Trophoblast cell (in vitro differentiated cells and primary cell): ENCODE data around the gene LMBRD1.

Source experiments
- DNase-seq, 2 donors: peaks; one replicate each; pipeline ENCODE4 v3.0.0-alpha.2; 2016
- H2AFZ ChIP-seq: 2 replicates; pipeline ENCODE4 v1.6.1; 2013; ENCODE audit warnings: low read length, moderate library complexity, mild to moderate bottlenecking; ENCODE audit not compliant: insufficient read depth, poor library complexity
- H2AK5ac ChIP-seq: 2 replicates; pipeline ENCODE4 v1.6.1; 2013; ENCODE audit warnings: mild to moderate bottlenecking, low read length
- H2BK120ac ChIP-seq: 2 replicates; pipeline ENCODE4 v1.6.1; 2013; ENCODE audit warnings: low read length, mild to moderate bottlenecking, moderate library complexity; ENCODE audit not compliant: insufficient read depth, poor library complexity
- H2BK12ac ChIP-seq: 2 replicates; pipeline ENCODE4 v1.6.1; 2013; ENCODE audit warnings: mild to moderate bottlenecking, low read length, moderate library complexity
- H2BK5ac ChIP-seq: 2 replicates; pipeline ENCODE4 v1.6.1; 2013; ENCODE audit warnings: low read length, low read depth, moderate library complexity, mild to moderate bottlenecking; ENCODE audit not compliant: poor library complexity
- H3K14ac ChIP-seq: 2 replicates; pipeline ENCODE4 v1.6.1; 2013; ENCODE audit warnings: mild to moderate bottlenecking, low read length
- H3K18ac ChIP-seq: 2 replicates; pipeline ENCODE4 v1.6.1; 2013; ENCODE audit warnings: mild to moderate bottlenecking, low read length
- H3K23ac ChIP-seq: 2 replicates; pipeline ENCODE4 v1.6.1; 2013; ENCODE audit warnings: low read length
- H3K27ac ChIP-seq: 2 replicates; pipeline ENCODE4 v1.5.1; 2013; ENCODE audit warnings: low read depth, mild to moderate bottlenecking, inconsistent platforms, low read length, moderate library complexity
- H3K27me3 ChIP-seq: 2 replicates; pipeline ENCODE4 v1.6.1; 2013; ENCODE audit warnings: inconsistent platforms, mild to moderate bottlenecking, low read length, moderate library complexity; ENCODE audit not compliant: insufficient read depth
- H3K36me3 ChIP-seq, 2 experiments: 1 replicate in 1 of 2; 2 replicates in 1 of 2; pipeline ENCODE4 v1.6.1; 2013; ENCODE audit warnings: low read length in 2 of 2, mild to moderate bottlenecking in 2 of 2, moderate library complexity in 1 of 2; ENCODE audit not compliant: insufficient read depth in 2 of 2, control insufficient read depth in 1 of 2
- H3K4ac ChIP-seq: 2 replicates; pipeline ENCODE4 v1.6.1; 2013; ENCODE audit warnings: low read depth, mild to moderate bottlenecking, low read length, moderate library complexity
- H3K4me1 ChIP-seq, 2 experiments: 1 replicate in 1 of 2; 2 replicates in 1 of 2; pipeline ENCODE4 v1.6.1; 2013; ENCODE audit warnings: low read length in 2 of 2, mild to moderate bottlenecking in 2 of 2, moderate library complexity in 1 of 2; ENCODE audit not compliant: insufficient read depth in 2 of 2, control insufficient read depth in 1 of 2
- H3K4me2 ChIP-seq: 2 replicates; pipeline ENCODE4 v1.6.1; 2013; ENCODE audit warnings: inconsistent platforms, mild to moderate bottlenecking, low read length, moderate library complexity
- H3K4me3 ChIP-seq: 2 replicates; pipeline ENCODE4 v1.5.1; 2013; ENCODE audit warnings: mild to moderate bottlenecking, low read depth, low read length, inconsistent platforms
- H3K79me1 ChIP-seq: one replicate; pipeline ENCODE4 v1.6.1; 2013; ENCODE audit warnings: low read length
- H3K79me2 ChIP-seq: 2 replicates; pipeline ENCODE4 v1.6.1; 2013; ENCODE audit warnings: low read length, mild to moderate bottlenecking; ENCODE audit not compliant: control insufficient read depth, insufficient read depth, poor library complexity
- H3K9ac ChIP-seq: 2 replicates; pipeline ENCODE4 v1.6.1; 2013; ENCODE audit warnings: mild to moderate bottlenecking, low read length
- H3K9me3 ChIP-seq: 2 replicates; pipeline ENCODE4 v1.6.1; 2013; ENCODE audit warnings: low read depth, mild to moderate bottlenecking, control low read depth, inconsistent platforms, low read length; ENCODE audit not compliant: insufficient read depth
- H4K12ac ChIP-seq: 2 replicates; pipeline ENCODE4 v1.6.1; 2013; ENCODE audit warnings: low read depth, mild to moderate bottlenecking, low read length, moderate library complexity
- H4K8ac ChIP-seq: 2 replicates; pipeline ENCODE4 v1.6.1; 2013; ENCODE audit warnings: low read depth, mild to moderate bottlenecking, low read length, moderate library complexity
- H4K91ac ChIP-seq: one replicate; pipeline ENCODE4 v1.6.1; 2013; ENCODE audit warnings: low read depth, mild to moderate bottlenecking, low read length, moderate library complexity
- WGBS: extraction: QIAGEN DNeasy Blood & Tissue Kit; methylation state at CpG from one replicate; pipeline ENCODE4 v1.1.7; 2013; ENCODE audit warnings: missing lambda C conversion rate; ENCODE audit not compliant: insufficient read length, insufficient coverage; ENCODE audit errors: extremely low coverage; 5-methylcytosine and 5-hydroxymethylcytosine counted together

The LMBRD1 gene

GRCh38 chr6:69664551-69664950, 132.3 kb downstream of the LMBRD1 start:
- Histone ChIP-seq H3K79me2 (no peaks in the 10 kb centered on the region), H3K4me1 (no peaks in the 10 kb centered on the region), H2BK5ac (no peak overlapping the region), H3K4me3 (no peak overlapping the region), H4K8ac (no peak overlapping the region), H3K14ac (no peak overlapping the region), H3K4me2 (no peak overlapping the region), H2AK5ac (no peak overlapping the region), H4K12ac (no peak overlapping the region), H3K9ac (no peak overlapping the region), H3K27me3 (no peaks in the 10 kb centered on the region), H2BK12ac (no peak overlapping the region), H3K9me3 (peaks cover 3% of the 10 kb centered on the region), H3K36me3 (no peaks in the 10 kb centered on the region), H3K79me1 (no peaks in the 10 kb centered on the region), H4K91ac (no peak overlapping the region), H2AFZ (no peak overlapping the region), H3K4ac (no peak overlapping the region), H3K23ac (no peak overlapping the region), H3K18ac (no peak overlapping the region), H3K27ac (no peak overlapping the region), H2BK120ac (no peak overlapping the region)
- no peak for DNase-seq
- no CpG with 5 or more reads among the region's 1 CpG for WGBS

GRCh38 chr6:69663215-69663614, 133.6 kb downstream of the LMBRD1 start:
- H3K36me3 ChIP-seq = no peaks in the 10 kb centered on the region
- H3K4me1 ChIP-seq = no peaks in the 10 kb centered on the region
- no peaks in the 10 kb centered on the region for H3K79me1 ChIP-seq
- H3K4me3 ChIP-seq = no peak overlapping the region
- no peak overlapping the region for H4K91ac ChIP-seq
- H3K9me3 ChIP-seq = peaks cover 3% of the 10 kb centered on the region
- H3K79me2 ChIP-seq = no peaks in the 10 kb centered on the region
- H2BK120ac ChIP-seq = no peak overlapping the region
- no CpG with 5 or more reads among the region's 2 CpGs for WGBS
- no peak overlapping the region for H3K18ac ChIP-seq
- H4K12ac ChIP-seq = no peak overlapping the region
- no peak overlapping the region for H3K27ac ChIP-seq
- DNase-seq = no peak
- H3K14ac ChIP-seq = no peak overlapping the region
- H2AK5ac ChIP-seq = no peak overlapping the region
- H4K8ac ChIP-seq = no peak overlapping the region
- no peak overlapping the region for H3K9ac ChIP-seq
- H3K27me3 ChIP-seq = no peaks in the 10 kb centered on the region
- no peak overlapping the region for H3K4ac ChIP-seq
- no peak overlapping the region for H2AFZ ChIP-seq
- H2BK12ac ChIP-seq = no peak overlapping the region
- H2BK5ac ChIP-seq = no peak overlapping the region
- no peak overlapping the region for H3K4me2 ChIP-seq
- no peak overlapping the region for H3K23ac ChIP-seq

GRCh38 chr6:69650703-69651102, 146.1 kb downstream of the LMBRD1 start:
- Histone ChIP-seq H3K27ac (no peak overlapping the region), H2BK12ac (no peak overlapping the region), H4K8ac (no peak overlapping the region), H2AK5ac (no peak overlapping the region), H4K12ac (no peak overlapping the region), H2AFZ (no peak overlapping the region), H3K79me1 (no peaks in the 10 kb centered on the region), H2BK5ac (no peak overlapping the region), H3K18ac (no peak overlapping the region), H3K9ac (no peak overlapping the region), H3K27me3 (no peaks in the 10 kb centered on the region), H2BK120ac (no peak overlapping the region), H3K4me2 (no peak overlapping the region), H4K91ac (no peak overlapping the region), H3K9me3 (no peaks in the 10 kb centered on the region), H3K14ac (no peak overlapping the region), H3K23ac (no peak overlapping the region), H3K4ac (no peak overlapping the region), H3K4me1 (peaks cover 0 to 4% of the 10 kb centered on the region in 2 experiments), H3K79me2 (no peaks in the 10 kb centered on the region), H3K36me3 (no peaks in the 10 kb centered on the region), H3K4me3 (no peak overlapping the region)
- DNase-seq = no peak

GRCh38 chr6:69647726-69648125, 149.1 kb downstream of the LMBRD1 start:
- Histone ChIP-seq H3K14ac (no peak overlapping the region), H4K91ac (no peak overlapping the region), H2AFZ (no peak overlapping the region), H3K4me2 (no peak overlapping the region), H2BK120ac (no peak overlapping the region), H3K23ac (no peak overlapping the region), H2BK5ac (no peak overlapping the region), H3K79me1 (no peaks in the 10 kb centered on the region), H3K27ac (no peak overlapping the region), H3K36me3 (no peaks in the 10 kb centered on the region), H3K27me3 (no peaks in the 10 kb centered on the region), H2BK12ac (no peak overlapping the region), H3K9me3 (no peaks in the 10 kb centered on the region), H3K79me2 (no peaks in the 10 kb centered on the region), H4K12ac (no peak overlapping the region), H3K9ac (no peak overlapping the region), H3K18ac (no peak overlapping the region), H3K4ac (no peak overlapping the region), H4K8ac (no peak overlapping the region), H2AK5ac (no peak overlapping the region), H3K4me1 (no peaks in the 10 kb centered on the region), H3K4me3 (no peak overlapping the region)
- no peak for DNase-seq
- no CpG with 5 or more reads among the region's 2 CpGs for WGBS
